Fibroblast of lung (primary cell): ENCODE measurements around the gene GCKR. TPM values are rescaled to one million over a fixed set of nuclear protein-coding genes. Genes with fewer than 3 reads are reported as not detected.
A peak's percentile ranks its signal among the peaks of the same experiment; 100 is the strongest.

ENCODE experiments used
- DNase-seq, 2 donors: peaks; one replicate each; pipeline versions ENCODE4 v3.0.0 to v3.0.0-alpha.2; 2010; ENCODE audit warnings: low read depth in 2 of 2
- H2AFZ ChIP-seq: 2 replicates; pipeline ENCODE4 v1.5.1; 2012; ENCODE audit warnings: low read length, control low read depth, inconsistent platforms
- H3K27ac ChIP-seq: 2 replicates; pipeline ENCODE4 v1.5.1; 2011; ENCODE audit warnings: low read length, control low read depth; ENCODE audit not compliant: insufficient read depth
- H3K27me3 ChIP-seq: 2 replicates; pipeline ENCODE4 v1.5.1; 2011; ENCODE audit warnings: mild to moderate bottlenecking, low read length; ENCODE audit not compliant: control insufficient read depth, insufficient read depth
- H3K36me3 ChIP-seq: 2 replicates; pipeline ENCODE4 v1.5.1; 2011; ENCODE audit warnings: low read length; ENCODE audit not compliant: control insufficient read depth, insufficient read depth
- H3K4me1 ChIP-seq: 2 replicates; pipeline ENCODE4 v1.5.1; 2011; ENCODE audit warnings: low read length; ENCODE audit not compliant: control insufficient read depth, insufficient read depth; ENCODE audit errors: extremely low read depth
- H3K4me2 ChIP-seq: 2 replicates; pipeline ENCODE4 v1.5.1; 2011; ENCODE audit warnings: low read length, control low read depth; ENCODE audit not compliant: insufficient read depth; ENCODE audit errors: extremely low read depth
- H3K4me3 ChIP-seq, 4 experiments: fragments of 200-600 bp in 1 of 4; sonication (generic) in 1 of 4; replicated peaks in 1 of 4; 2 replicates each; pipeline ENCODE4 v1.5.1; 2011 to 2016; ENCODE audit warnings: low read length in 4 of 4, low read depth in 3 of 4, mild to moderate bottlenecking in 3 of 4, control low read depth in 2 of 4, inconsistent platforms in 1 of 4, mixed read lengths in 1 of 4; ENCODE audit not compliant: insufficient read depth in 1 of 4; ENCODE audit errors: control extremely low read depth in 1 of 4
- H3K79me2 ChIP-seq: 2 replicates; pipeline ENCODE4 v1.5.1; 2012; ENCODE audit warnings: mild to moderate bottlenecking, low read length, inconsistent platforms; ENCODE audit not compliant: control insufficient read depth, insufficient read depth
- H3K9ac ChIP-seq: 2 replicates; pipeline ENCODE4 v1.5.1; 2011; ENCODE audit warnings: mild to moderate bottlenecking, low read length, control low read depth; ENCODE audit not compliant: insufficient read depth
- H3K9me3 ChIP-seq: 2 replicates; pipeline ENCODE4 v1.5.1; 2012; ENCODE audit warnings: low read depth, low read length; ENCODE audit not compliant: control insufficient read depth, insufficient read depth
- H4K20me1 ChIP-seq: 2 replicates; pipeline ENCODE4 v1.5.1; 2011; ENCODE audit warnings: low read length; ENCODE audit not compliant: control insufficient read depth, insufficient read depth; ENCODE audit errors: extremely low read depth
- EZH2 ChIP-seq: IDR thresholded peaks from 2 replicates; pipeline ENCODE4 v1.5.1; 2012; ENCODE audit warnings: low read length, control low read depth, mild to moderate bottlenecking; ENCODE audit errors: missing control alignments
- polyA minus RNA-seq: library from RNA; depleted of rRNA, polyadenylated mRNA; stranded (reverse); fragments of >200 nt; gene quantifications from 2 replicates; pipeline ENCODE4 v1.2.3, GENCODE V29; 2011; ENCODE audit warnings: low replicate concordance
- polyA plus RNA-seq, 2 donors: library from polyadenylated mRNA; depleted of rRNA in 1 of 2; stranded (reverse) in 1 of 2; unstranded in 1 of 2; fragments of >200 nt; gene quantifications; 2 replicates each; pipeline ENCODE4 v1.2.1, GENCODE V29; 2011 to 2012; ENCODE audit warnings: missing spikeins in 1 of 2
- total RNA-seq: library from RNA; depleted of rRNA; stranded (reverse); fragments of >200 nt; gene quantifications from 2 replicates; pipeline ENCODE4 v1.2.1, GENCODE V29; 2014
- TF ChIP-seq, protein P1 (sequence below), 2 donors: IDR thresholded peaks in 1 of 2; conservative IDR thresholded peaks in 1 of 2; 1 replicate in 1 of 2; 2 replicates in 1 of 2; pipeline ENCODE4 v1.5.1; 2011 to 2012; ENCODE audit warnings: low read length in 2 of 2, control low read depth in 1 of 2, inconsistent platforms in 1 of 2, low read depth in 1 of 2, mild to moderate bottlenecking in 1 of 2

GCKR gene
- total RNA-seq, result 0.26 and 0.50 TPM in 2 replicates
- polyA plus RNA-seq, result 0.16 and 0.35 TPM in 2 replicates
- polyA plus RNA-seq (2012), result 0.06 and 0.27 TPM in 2 replicates
- polyA minus RNA-seq, result not detected in 2 replicates

GRCh38 chr2:27496357-27497287 is at the start of gene GCKR:
GCKR (plus strand) TSS chr2:27496839; CDS start chr2:27496905, 66 bp downstream.
- H3K36me3 ChIP-seq, result no peaks in the 10 kb centered on the region
- TF ChIP-seq, protein P1, sequence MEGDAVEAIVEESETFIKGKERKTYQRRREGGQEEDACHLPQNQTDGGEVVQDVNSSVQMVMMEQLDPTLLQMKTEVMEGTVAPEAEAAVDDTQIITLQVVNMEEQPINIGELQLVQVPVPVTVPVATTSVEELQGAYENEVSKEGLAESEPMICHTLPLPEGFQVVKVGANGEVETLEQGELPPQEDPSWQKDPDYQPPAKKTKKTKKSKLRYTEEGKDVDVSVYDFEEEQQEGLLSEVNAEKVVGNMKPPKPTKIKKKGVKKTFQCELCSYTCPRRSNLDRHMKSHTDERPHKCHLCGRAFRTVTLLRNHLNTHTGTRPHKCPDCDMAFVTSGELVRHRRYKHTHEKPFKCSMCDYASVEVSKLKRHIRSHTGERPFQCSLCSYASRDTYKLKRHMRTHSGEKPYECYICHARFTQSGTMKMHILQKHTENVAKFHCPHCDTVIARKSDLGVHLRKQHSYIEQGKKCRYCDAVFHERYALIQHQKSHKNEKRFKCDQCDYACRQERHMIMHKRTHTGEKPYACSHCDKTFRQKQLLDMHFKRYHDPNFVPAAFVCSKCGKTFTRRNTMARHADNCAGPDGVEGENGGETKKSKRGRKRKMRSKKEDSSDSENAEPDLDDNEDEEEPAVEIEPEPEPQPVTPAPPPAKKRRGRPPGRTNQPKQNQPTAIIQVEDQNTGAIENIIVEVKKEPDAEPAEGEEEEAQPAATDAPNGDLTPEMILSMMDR (conservative IDR thresholded peaks at IDR 0.05 in 1 of 2, IDR thresholded peaks at IDR 0.05 in 1 of 2; ENCODE audit: low read depth in 1 of 2, low read length in 2 of 2), result no peak
- no peak for TF ChIP-seq EZH2
- H3K9me3 ChIP-seq, result no peaks in the 10 kb centered on the region
- H4K20me1 ChIP-seq, result no peaks in the 10 kb centered on the region
- H3K9ac ChIP-seq, result no peak within 1 kb of the TSS
- no peaks in the 10 kb centered on the region for H3K79me2 ChIP-seq
- peak within 1 kb of the TSS; percentile 98 for H3K4me2 ChIP-seq
- H3K4me1 ChIP-seq, result peaks cover 6% of the 10 kb centered on the region
- peak in 1 of 2 donors; percentile 49 for DNase-seq
- H3K27me3 ChIP-seq, result no peaks in the 10 kb centered on the region
- no peak within 1 kb of the TSS for H2AFZ ChIP-seq
- H3K4me3 ChIP-seq, result peak within 1 kb of the TSS in 3 of 4 experiments; percentile 70 to 83 (median 80)
- H3K27ac ChIP-seq, result no peak within 1 kb of the TSS

GRCh38 chr2:27448381-27448780 is 48.3 kb upstream of the GCKR start:
- Histone ChIP-seq H3K4me2 (no peak overlapping the region), H3K9ac (no peak overlapping the region), H3K27ac (no peak overlapping the region), H3K79me2 (no peaks in the 10 kb centered on the region), H3K9me3 (no peaks in the 10 kb centered on the region), H3K4me3 (no peak overlapping the region), H2AFZ (no peak overlapping the region), H3K36me3 (peaks cover 7% of the 10 kb centered on the region), H3K27me3 (no peaks in the 10 kb centered on the region), H4K20me1 (no peaks in the 10 kb centered on the region), H3K4me1 (no peaks in the 10 kb centered on the region)
- DNase-seq, result no peak
- TF ChIP-seq, protein P1 (conservative IDR thresholded peaks at IDR 0.05 in 1 of 2, IDR thresholded peaks at IDR 0.05 in 1 of 2; ENCODE audit: low read depth in 1 of 2, low read length in 2 of 2), result no peak
- no peak for TF ChIP-seq EZH2

DNA sequence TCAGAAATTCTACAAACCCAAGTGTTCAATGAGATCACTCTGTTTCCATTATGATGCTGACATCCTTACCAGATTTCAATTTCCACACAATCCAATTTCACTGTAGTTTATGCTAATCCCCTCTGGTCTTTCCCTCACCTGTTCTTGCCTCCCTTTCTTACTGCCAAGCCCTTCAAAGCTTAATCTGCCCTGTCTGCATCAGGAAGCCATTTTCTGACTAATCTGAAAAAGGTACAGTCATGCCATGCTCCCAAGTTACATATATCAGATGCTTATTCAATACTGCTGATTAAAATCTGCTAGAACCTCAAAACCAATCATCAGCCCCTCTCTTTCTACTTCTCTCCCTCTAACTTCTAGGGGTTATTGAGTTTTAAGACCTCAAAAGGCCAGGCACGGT is 45.5 kb upstream of the GCKR start:
- DNase-seq, result no peak
- Histone ChIP-seq H2AFZ (no peak overlapping the region), H3K27me3 (no peaks in the 10 kb centered on the region), H3K4me3 (no peak overlapping the region), H4K20me1 (no peaks in the 10 kb centered on the region), H3K4me2 (no peak overlapping the region), H3K36me3 (peaks cover 12% of the 10 kb centered on the region), H3K79me2 (no peaks in the 10 kb centered on the region), H3K4me1 (no peaks in the 10 kb centered on the region), H3K9ac (no peak overlapping the region), H3K27ac (no peak overlapping the region), H3K9me3 (no peaks in the 10 kb centered on the region)
- TF ChIP-seq EZH2, result no peak
- TF ChIP-seq, protein P1 (conservative IDR thresholded peaks at IDR 0.05 in 1 of 2, IDR thresholded peaks at IDR 0.05 in 1 of 2; ENCODE audit: low read depth in 1 of 2, low read length in 2 of 2), result no peak
